Parathyroid adenoma (tissue), 2 donors: Measurements from ENCODE around the gene GALNT8.

Source experiments
- H2AFZ ChIP-seq: fragments of 300-600 bp; sonication (generic); one replicate; pipeline ENCODE4 v1.7.0; 2017; ENCODE audit warnings: antibody characterized with exemption, mild to moderate bottlenecking
- H3K27ac ChIP-seq: fragments of 300-600 bp; sonication (generic); one replicate; pipeline ENCODE4 v1.7.0; 2017
- H3K27me3 ChIP-seq: fragments of 300-600 bp; sonication (generic); one replicate; pipeline ENCODE4 v1.7.0; 2017; ENCODE audit warnings: low read length; ENCODE audit not compliant: control insufficient read depth, insufficient read depth
- H3K36me3 ChIP-seq: fragments of 300-600 bp; sonication (generic); one replicate; pipeline ENCODE4 v1.7.0; 2017; ENCODE audit warnings: low read length; ENCODE audit not compliant: control insufficient read depth, insufficient read depth
- H3K4me1 ChIP-seq: fragments of 300-600 bp; sonication (generic); one replicate; pipeline ENCODE4 v1.7.0; 2017; ENCODE audit warnings: control low read depth
- H3K4me2 ChIP-seq: fragments of 300-600 bp; sonication (generic); one replicate; pipeline ENCODE4 v1.7.0; 2017; ENCODE audit warnings: low read length
- H3K4me3 ChIP-seq: fragments of 300-600 bp; sonication (generic); one replicate; pipeline ENCODE4 v1.7.0; 2017; ENCODE audit warnings: low read depth, low read length
- H3K79me2 ChIP-seq: fragments of 300-600 bp; sonication (generic); one replicate; pipeline ENCODE4 v1.7.0; 2017; ENCODE audit warnings: control low read depth
- H3K9ac ChIP-seq: fragments of 300-600 bp; sonication (generic); one replicate; pipeline ENCODE4 v1.7.0; 2017; ENCODE audit warnings: mild to moderate bottlenecking
- H3K9me3 ChIP-seq: fragments of 300-600 bp; sonication (generic); one replicate; pipeline ENCODE4 v1.7.0; 2017; ENCODE audit warnings: low read length; ENCODE audit not compliant: control insufficient read depth
- TF ChIP-seq, protein P1 (sequence below): fragments of 300-600 bp; sonication (generic); IDR thresholded peaks from one replicate; pipeline ENCODE4 v1.7.0; 2017; ENCODE audit warnings: antibody characterized with exemption, mild to moderate bottlenecking
- donor health status: primary hyperparathyroidism.

The GALNT8 gene

DNA sequence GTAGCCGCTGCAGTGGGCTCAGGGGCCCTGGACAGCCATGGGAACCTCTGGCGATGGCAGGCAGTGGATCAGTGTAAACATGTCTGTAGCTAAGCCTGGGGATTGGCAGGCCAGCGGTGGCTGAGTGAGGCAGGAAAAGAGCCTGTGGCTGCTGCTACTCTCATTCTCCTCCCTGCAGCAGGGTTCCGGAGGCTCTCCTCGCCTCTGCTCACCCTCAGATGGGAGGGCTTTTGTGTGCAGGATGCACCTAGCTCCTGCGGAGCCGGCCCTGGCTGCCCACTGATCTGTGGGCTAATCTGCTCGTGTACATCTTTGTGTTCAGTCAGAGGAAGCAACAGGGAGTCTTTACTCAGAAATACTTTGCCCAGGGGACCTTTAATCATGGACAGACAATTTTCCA, 59.5 kb downstream of the GALNT8 start:
- Histone ChIP-seq H3K36me3 (no peaks in the 10 kb centered on the region), H2AFZ (no peak overlapping the region), H3K9ac (no peak overlapping the region), H3K27ac (no peak overlapping the region), H3K4me1 (no peaks in the 10 kb centered on the region), H3K79me2 (no peaks in the 10 kb centered on the region), H3K4me3 (no peak overlapping the region), H3K9me3 (no peaks in the 10 kb centered on the region), H3K27me3 (no peaks in the 10 kb centered on the region), H3K4me2 (no peak overlapping the region)
- TF ChIP-seq, protein P1, sequence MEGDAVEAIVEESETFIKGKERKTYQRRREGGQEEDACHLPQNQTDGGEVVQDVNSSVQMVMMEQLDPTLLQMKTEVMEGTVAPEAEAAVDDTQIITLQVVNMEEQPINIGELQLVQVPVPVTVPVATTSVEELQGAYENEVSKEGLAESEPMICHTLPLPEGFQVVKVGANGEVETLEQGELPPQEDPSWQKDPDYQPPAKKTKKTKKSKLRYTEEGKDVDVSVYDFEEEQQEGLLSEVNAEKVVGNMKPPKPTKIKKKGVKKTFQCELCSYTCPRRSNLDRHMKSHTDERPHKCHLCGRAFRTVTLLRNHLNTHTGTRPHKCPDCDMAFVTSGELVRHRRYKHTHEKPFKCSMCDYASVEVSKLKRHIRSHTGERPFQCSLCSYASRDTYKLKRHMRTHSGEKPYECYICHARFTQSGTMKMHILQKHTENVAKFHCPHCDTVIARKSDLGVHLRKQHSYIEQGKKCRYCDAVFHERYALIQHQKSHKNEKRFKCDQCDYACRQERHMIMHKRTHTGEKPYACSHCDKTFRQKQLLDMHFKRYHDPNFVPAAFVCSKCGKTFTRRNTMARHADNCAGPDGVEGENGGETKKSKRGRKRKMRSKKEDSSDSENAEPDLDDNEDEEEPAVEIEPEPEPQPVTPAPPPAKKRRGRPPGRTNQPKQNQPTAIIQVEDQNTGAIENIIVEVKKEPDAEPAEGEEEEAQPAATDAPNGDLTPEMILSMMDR = no peak

DNA sequence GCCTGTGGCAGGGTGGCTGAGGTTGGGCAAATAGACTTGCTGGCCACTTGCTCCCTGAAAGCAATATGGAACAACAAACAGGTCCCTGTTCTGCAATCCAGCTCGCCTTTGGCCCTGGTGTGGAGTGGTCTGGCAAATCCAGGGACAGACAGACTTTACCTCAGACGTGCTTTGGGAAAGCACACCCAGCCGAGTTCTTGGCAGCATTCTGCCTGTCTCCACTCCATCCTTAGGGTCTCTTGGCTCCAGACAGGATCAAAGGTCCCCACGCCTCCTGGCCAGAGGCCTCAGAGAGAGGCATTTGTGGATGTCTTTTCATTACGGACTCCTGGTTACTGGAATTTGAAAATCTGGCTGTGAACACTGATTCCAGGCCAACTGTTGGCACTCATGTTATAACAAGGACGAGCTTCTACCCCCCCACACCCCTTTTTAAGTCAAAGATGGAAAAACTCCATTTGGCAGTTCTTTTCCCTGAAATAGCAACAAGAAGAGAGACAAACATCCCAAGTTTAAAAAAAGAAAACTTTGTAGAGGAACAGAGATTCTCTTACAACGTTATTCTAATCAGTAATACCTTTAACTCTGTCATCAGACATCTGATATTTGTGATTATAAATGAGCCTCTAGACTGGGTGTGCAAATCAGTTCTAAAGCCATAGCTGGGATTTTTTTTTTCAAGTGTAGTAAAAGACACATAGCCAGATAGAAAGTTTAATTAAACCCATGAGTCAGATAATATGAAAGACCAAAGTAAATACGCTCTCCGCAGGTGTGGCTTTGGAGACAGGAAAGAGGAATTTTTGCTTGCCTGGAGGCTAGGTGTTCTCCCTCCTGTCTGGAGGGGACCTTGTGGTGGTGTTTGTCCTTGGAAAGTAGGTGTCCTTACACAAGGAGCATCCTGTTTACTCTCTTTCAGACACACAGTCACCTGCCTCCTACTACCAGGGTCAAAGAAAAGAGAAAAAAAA, 60.7 kb downstream of the GALNT8 start:
- TF ChIP-seq, protein P1 = no peak
- Histone ChIP-seq H3K4me2 (no peak overlapping the region), H3K36me3 (no peaks in the 10 kb centered on the region), H3K4me1 (no peaks in the 10 kb centered on the region), H3K79me2 (no peaks in the 10 kb centered on the region), H3K4me3 (no peak overlapping the region), H3K9me3 (no peaks in the 10 kb centered on the region), H3K27ac (no peak overlapping the region), H3K9ac (no peak overlapping the region), H3K27me3 (no peaks in the 10 kb centered on the region), H2AFZ (no peak overlapping the region)

DNA sequence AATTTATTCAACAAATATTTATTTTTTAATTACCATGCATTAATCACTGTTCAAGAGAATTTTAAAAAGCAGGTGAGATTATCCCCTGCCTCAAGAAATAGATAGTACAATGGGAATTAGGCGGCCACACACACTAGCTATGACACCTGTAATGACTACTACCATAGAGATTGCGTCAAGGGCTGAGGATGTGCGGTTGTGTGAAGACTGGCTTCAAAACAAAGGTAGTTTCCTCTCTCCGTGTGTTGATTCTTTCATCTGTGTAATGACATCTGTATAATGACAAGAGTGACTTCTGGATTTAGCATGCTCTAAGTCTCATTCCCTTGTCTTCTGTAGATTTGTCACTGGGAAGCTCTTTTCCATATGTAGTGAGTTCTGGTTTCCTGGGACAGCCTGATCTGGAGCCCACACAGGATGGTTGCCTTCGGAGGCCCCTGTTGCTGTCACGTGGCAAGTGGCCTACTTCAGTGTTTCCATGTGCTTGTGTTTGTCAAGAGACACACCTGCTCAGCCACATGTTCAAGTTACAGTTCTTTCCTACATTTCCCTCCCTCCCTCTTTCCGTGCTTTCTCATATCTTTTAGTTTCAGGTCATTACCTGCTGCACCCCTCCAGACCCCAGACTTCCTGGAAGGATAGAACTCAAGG, 64.3 kb downstream of the GALNT8 start:
- Histone ChIP-seq H3K27me3 (no peaks in the 10 kb centered on the region), H3K4me1 (no peaks in the 10 kb centered on the region), H3K4me2 (no peak overlapping the region), H3K79me2 (no peaks in the 10 kb centered on the region), H3K4me3 (no peak overlapping the region), H3K36me3 (no peaks in the 10 kb centered on the region), H3K9ac (no peak overlapping the region), H3K9me3 (no peaks in the 10 kb centered on the region), H2AFZ (no peak overlapping the region), H3K27ac (no peak overlapping the region)
- TF ChIP-seq, protein P1 = no peak

DNA sequence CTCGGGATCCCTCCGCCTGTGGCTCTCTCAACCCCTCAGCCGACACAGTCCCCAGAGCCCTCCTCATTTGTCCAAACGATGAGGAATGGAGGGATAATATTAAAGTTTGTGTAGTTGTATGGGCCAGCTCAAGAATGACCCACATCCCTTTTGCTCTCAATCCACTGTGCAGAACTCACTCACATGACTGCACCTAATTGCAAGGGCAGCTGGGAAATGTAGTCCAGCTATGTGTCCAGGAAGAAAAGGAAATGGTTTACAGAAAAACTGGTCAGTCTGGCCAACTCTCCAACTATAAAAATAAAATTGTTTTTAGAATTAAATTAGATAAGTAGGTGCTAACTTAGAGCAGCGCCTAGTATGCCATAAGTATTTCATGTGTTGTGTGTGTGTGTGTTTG, 66.6 kb downstream of the GALNT8 start:
- no peaks in the 10 kb centered on the region for H3K79me2 ChIP-seq
- TF ChIP-seq, protein P1 = no peak
- no peaks in the 10 kb centered on the region for H3K9me3 ChIP-seq

More for the DNA sequence above, 66.6 kb downstream of the GALNT8 start:
- Histone ChIP-seq H3K36me3 (no peaks in the 10 kb centered on the region), H3K27ac (no peak overlapping the region), H3K4me3 (no peak overlapping the region), H3K27me3 (no peaks in the 10 kb centered on the region), H3K4me2 (no peak overlapping the region), H3K4me1 (no peaks in the 10 kb centered on the region), H3K9ac (no peak overlapping the region), H2AFZ (no peak overlapping the region)
